HEK293T (cell line): ENCODE data around the gene TMC6.
"Not testable (repeated sequence)": the region's sequence is repeated elsewhere in the genome, so short reads cannot be mapped to it uniquely, and the experiment has no call there.

Source experiments
- CTCF ChIA-PET: fragments of 350-600 bp; formaldehyde crosslinking; extraction: SDS; loops from one replicate; lab custom pipeline; 2021; ENCODE audit warnings: antibody characterized with exemption, inconsistent platforms; lab: Yijun Ruan, JAX
- POLR2A ChIA-PET: fragments of 350-600 bp; formaldehyde crosslinking; extraction: SDS; loops from one replicate; lab custom pipeline; 2020; ENCODE audit warnings: antibody characterized with exemption, inconsistent platforms; lab: Yijun Ruan, JAX
- DNase-seq: peaks from one replicate; pipeline ENCODE4 v3.0.0; 2012; ENCODE audit warnings: mixed read lengths; ENCODE audit errors: extremely low spot score
- ARNT ChIP-seq: fragments of 450-650 bp; IDR thresholded peaks from 2 replicates; pipeline ENCODE4 v1.6.1; 2017; ENCODE audit warnings: mild to moderate bottlenecking
- BHLHE40 ChIP-seq: fragments of 450-650 bp; IDR thresholded peaks from 2 replicates; pipeline ENCODE4 v1.6.1; 2016; ENCODE audit warnings: mild to moderate bottlenecking, moderate library complexity, borderline replicate concordance
- CTBP1 ChIP-seq: fragments of 450-650 bp; IDR thresholded peaks from 2 replicates; pipeline ENCODE4 v1.6.1; 2016; ENCODE audit warnings: borderline replicate concordance
- ELF4 ChIP-seq: fragments of 450-650 bp; IDR thresholded peaks from 2 replicates; pipeline ENCODE4 v1.6.1; 2017; ENCODE audit warnings: antibody characterized with exemption
- FOXA1 ChIP-seq: fragments of 450-650 bp; IDR thresholded peaks from 2 replicates; pipeline ENCODE4 v1.6.1; 2016; ENCODE audit warnings: mild to moderate bottlenecking
- FOXK2 ChIP-seq: fragments of 450-650 bp; IDR thresholded peaks from 2 replicates; pipeline ENCODE4 v1.6.1; 2016; ENCODE audit warnings: mild to moderate bottlenecking
- FOXM1 ChIP-seq: fragments of 450-650 bp; IDR thresholded peaks from 2 replicates; pipeline ENCODE4 v1.6.1; 2017; ENCODE audit warnings: mild to moderate bottlenecking, borderline replicate concordance
- HDGF ChIP-seq: fragments of 450-650 bp; IDR thresholded peaks from 2 replicates; pipeline ENCODE4 v1.6.1; 2017; ENCODE audit warnings: antibody characterized with exemption, borderline replicate concordance
- L3MBTL2 ChIP-seq: fragments of 450-650 bp; conservative IDR thresholded peaks from 2 replicates; pipeline ENCODE4 v1.6.1; 2016; ENCODE audit warnings: mild to moderate bottlenecking
- LEF1 ChIP-seq: fragments of 450-650 bp; IDR thresholded peaks from 2 replicates; pipeline ENCODE4 v1.6.1; 2017; ENCODE audit warnings: mild to moderate bottlenecking, borderline replicate concordance
- NFRKB ChIP-seq: fragments of 450-650 bp; IDR thresholded peaks from 2 replicates; pipeline ENCODE4 v1.6.1; 2016; ENCODE audit warnings: mild to moderate bottlenecking, moderate library complexity
- SP1 ChIP-seq: fragments of 450-650 bp; IDR thresholded peaks from 2 replicates; pipeline ENCODE4 v1.6.1; 2017
- SUZ12 ChIP-seq: fragments of 450-650 bp; IDR thresholded peaks from 2 replicates; pipeline ENCODE4 v1.6.1; 2016; ENCODE audit warnings: mild to moderate bottlenecking
- TARDBP ChIP-seq: fragments of 450-650 bp; IDR thresholded peaks from 2 replicates; pipeline ENCODE4 v1.6.1; 2016
- ZNF384 ChIP-seq: fragments of 450-650 bp; IDR thresholded peaks from 2 replicates; pipeline ENCODE4 v1.6.1; 2016
- TF ChIP-seq, protein P1 (sequence below): fragments of 450-650 bp; IDR thresholded peaks from 2 replicates; pipeline ENCODE4 v1.6.1; 2016

TMC6 gene

DNA sequence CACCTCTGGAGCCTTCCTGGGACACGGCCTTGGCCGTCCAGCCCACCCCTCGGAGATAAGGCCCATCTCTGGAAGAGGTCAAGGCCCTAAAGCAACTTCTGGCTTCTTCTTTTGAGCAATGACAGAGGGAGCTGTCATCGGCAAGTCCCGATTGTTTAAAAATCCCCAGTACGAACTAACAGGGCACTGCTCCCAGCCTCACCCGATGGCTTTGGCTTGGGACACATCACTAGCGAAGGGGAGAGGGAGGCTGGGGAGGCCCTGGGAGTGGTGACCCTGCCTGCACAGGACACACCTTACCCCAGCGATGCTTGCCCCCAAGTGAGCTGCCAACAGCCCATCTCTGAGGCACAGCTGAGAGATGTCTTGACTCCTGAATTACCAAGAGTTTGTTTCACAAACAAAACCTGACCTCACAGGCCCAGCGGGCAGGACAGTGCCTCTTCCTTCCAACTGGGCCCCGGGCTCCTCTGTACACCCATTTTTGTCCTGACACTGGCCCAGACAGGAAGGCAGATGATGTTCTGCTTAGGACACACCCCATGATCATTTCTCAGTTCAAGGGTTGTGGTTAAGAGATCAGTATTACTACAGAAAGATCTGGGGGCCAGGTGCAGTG is 44.7 kb upstream of the TMC6 start:
- POLR2A ChIA-PET = interaction anchor here (1.1 to 3.4 kb wide), 3 partner anchors 13 to 33 kb away, joined by 4 to 24 read pairs (median 7); partner anchors contain the start of genes AFMID and TK1
- no peak for DNase-seq
- CTCF ChIA-PET = no interaction called here
- TF ChIP-seq, protein P1, sequence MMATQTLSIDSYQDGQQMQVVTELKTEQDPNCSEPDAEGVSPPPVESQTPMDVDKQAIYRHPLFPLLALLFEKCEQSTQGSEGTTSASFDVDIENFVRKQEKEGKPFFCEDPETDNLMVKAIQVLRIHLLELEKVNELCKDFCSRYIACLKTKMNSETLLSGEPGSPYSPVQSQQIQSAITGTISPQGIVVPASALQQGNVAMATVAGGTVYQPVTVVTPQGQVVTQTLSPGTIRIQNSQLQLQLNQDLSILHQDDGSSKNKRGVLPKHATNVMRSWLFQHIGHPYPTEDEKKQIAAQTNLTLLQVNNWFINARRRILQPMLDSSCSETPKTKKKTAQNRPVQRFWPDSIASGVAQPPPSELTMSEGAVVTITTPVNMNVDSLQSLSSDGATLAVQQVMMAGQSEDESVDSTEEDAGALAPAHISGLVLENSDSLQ = no peak
- no peak for TF ChIP-seq CTBP1
- TF ChIP-seq ARNT = no peak
- TF ChIP-seq LEF1 = no peak
- TF ChIP-seq FOXK2 = no peak
- TF ChIP-seq SP1 = no peak
- no peak for TF ChIP-seq FOXA1
- TF ChIP-seq FOXM1 = no peak
- no peak for TF ChIP-seq BHLHE40
- TF ChIP-seq ZNF384 = no peak
- TF ChIP-seq NFRKB = no peak
- TF ChIP-seq TARDBP = no peak
- no peak for TF ChIP-seq L3MBTL2
- no peak for TF ChIP-seq SUZ12

DNA sequence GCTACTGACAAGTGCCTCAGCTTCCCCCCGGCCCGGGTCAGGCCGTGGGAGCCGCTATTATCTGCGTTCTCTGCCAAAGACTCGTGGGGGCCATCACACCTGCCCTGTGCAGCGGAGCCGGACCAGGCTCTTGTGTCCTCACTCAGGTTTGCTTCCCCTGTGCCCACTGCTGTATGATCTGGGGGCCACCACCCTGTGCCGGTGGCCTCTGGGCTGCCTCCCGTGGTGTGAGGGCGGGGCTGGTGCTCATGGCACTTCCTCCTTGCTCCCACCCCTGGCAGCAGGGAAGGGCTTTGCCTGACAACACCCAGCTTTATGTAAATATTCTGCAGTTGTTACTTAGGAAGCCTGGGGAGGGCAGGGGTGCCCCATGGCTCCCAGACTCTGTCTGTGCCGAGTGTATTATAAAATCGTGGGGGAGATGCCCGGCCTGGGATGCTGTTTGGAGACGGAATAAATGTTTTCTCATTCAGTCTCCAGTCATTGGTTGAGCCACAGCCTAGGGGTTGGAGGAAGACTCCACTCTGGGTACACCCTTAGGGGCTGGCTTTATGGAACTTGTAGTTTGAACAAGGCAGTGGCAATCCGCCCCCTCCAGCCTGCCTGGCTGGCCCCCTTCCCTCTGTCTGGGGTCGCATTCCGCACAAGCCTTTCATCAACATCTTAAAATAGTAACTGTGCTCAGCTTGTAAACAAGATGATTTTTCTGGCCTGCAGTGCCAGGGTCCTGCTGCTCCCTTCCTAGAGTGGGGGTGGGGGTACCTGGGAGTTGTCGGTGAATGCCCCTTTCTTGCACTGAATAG is 43.9 kb upstream of the TMC6 start:
- TF ChIP-seq ZNF384 = no peak
- TF ChIP-seq HDGF = no peak
- no peak for TF ChIP-seq SUZ12
- TF ChIP-seq ARNT = no peak
- TF ChIP-seq, protein P1 = no peak
- no peak for TF ChIP-seq NFRKB
- TF ChIP-seq ELF4 = no peak
- TF ChIP-seq FOXA1 = no peak
- no peak for TF ChIP-seq LEF1
- TF ChIP-seq FOXK2 = no peak
- no peak for TF ChIP-seq CTBP1
- TF ChIP-seq TARDBP = no peak
- TF ChIP-seq L3MBTL2 = no peak
- TF ChIP-seq BHLHE40 = no peak
- ChIA-PET CTCF (interaction anchor here (0.6 kb wide), 1 partner anchor 803 kb away, joined by 9 read pairs; no protein-coding TSS in a partner anchor), POLR2A (interaction anchor here (1.0 to 4.0 kb wide), 4 partner anchors 14 to 52 kb away, joined by 3 to 31 read pairs (median 16); partner anchors contain the start of genes AFMID and TK1)
- no peak for DNase-seq

DNA sequence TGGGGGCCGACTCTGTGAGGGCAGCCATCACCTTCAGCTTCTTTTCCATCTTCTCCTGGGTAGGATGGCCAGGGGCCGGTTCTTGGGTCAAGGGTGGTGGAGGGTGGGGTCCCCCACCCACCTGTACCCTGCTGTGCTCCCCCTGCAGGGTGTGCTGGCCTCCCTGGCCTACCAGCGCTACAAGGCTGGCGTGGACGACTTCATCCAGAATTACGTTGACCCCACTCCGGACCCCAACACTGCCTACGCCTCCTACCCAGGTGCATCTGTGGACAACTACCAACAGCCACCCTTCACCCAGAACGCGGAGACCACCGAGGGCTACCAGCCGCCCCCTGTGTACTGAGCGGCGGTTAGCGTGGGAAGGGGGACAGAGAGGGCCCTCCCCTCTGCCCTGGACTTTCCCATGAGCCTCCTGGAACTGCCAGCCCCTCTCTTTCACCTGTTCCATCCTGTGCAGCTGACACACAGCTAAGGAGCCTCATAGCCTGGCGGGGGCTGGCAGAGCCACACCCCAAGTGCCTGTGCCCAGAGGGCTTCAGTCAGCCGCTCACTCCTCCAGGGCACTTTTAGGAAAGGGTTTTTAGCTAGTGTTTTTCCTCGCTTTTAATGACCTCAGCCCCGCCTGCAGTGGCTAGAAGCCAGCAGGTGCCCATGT is 43.2 kb upstream of the TMC6 start:
- ChIA-PET CTCF (interaction anchor here (0.6 kb wide), 1 partner anchor 804 kb away, joined by 9 read pairs; no protein-coding TSS in a partner anchor), POLR2A (interaction anchor here (1.0 to 4.0 kb wide), 2 partner anchors 15 to 51 kb away, joined by 3 to 31 read pairs; partner anchors contain the start of genes AFMID and TK1)
- not testable (repeated sequence) for DNase-seq

DNA sequence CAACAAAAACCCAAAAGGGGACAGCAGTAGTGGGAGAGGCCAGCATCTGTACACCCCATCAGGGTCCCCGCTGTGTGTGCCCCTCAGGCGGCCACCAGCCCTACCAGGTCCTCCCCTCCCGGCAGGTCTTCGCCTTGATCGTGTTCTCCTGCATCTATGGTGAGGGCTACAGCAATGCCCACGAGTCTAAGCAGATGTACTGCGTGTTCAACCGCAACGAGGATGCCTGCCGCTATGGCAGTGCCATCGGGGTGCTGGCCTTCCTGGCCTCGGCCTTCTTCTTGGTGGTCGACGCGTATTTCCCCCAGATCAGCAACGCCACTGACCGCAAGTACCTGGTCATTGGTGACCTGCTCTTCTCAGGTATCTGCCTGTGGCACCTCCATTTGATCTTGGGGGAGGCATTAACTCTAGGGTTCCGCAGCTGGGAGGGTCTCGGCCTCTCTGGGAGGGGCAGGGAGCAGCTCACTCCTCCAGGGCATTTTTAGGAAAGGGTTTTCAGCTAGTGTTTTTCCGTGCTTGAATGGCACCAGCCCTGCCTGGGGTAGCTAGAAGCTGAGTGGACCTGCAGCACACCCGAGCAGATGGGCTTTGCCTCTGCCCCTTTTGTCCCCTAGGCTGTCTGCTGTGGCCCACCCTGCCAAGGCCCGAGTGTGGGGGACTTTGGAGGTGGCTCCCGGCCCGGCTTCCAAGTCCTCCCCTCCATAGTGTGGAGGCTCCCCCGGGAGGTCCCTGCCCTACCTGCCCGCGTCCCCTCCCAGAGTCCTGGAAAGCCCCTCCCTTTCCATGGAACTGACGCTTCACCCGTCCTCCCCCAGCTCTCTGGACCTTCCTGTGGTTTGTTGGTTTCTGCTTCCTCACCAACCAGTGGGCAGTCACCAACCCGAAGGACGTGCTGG is 42.4 kb upstream of the TMC6 start:
- DNase-seq = no peak
- TF ChIP-seq FOXA1 (no peak), NFRKB (no peak), L3MBTL2 (no peak), SP1 (no peak), ZNF384 (no peak), SUZ12 (no peak), FOXM1 (no peak), LEF1 (no peak), HDGF (no peak), TARDBP (no peak), ARNT (no peak), BHLHE40 (no peak), FOXK2 (no peak), CTBP1 (no peak), ELF4 (no peak)
- TF ChIP-seq, protein P1 = no peak
- ChIA-PET POLR2A (interaction anchor here (0.9 to 4.0 kb wide), 2 partner anchors 16 to 33 kb away, joined by 4 to 31 read pairs; partner anchors contain the start of genes AFMID and TK1), CTCF (no interaction called here)
